ENCODE data around the gene HNRNPK. TPM values are rescaled to one million over a fixed set of nuclear protein-coding genes. Genes with fewer than 3 reads are reported as not detected.
A peak's percentile ranks its signal among the peaks of the same experiment; 100 is the strongest.

HNRNPK gene
- total RNA-seq, 1 experiment from 2014 or later, result 723 TPM

DNA sequence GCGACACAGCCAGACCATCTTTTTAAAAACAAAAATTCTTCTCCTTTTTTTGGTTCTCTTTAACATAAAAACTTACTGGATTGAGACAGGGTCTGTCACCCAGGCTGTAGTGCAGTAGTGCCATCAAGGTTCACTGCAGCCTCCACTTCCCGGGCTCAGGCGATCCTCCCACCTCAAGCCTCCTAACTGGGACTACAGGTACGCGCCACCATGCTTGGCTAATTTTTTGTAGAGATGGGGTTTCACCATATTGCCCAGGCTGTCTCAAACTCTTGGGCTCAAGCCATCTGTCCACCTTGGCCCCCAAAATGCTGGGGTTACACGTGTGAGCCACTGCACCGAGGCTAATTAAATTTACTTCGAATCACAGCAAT, 13.8 kb downstream of the HNRNPK start (continued):
- TF ChIP-seq, protein P1, sequence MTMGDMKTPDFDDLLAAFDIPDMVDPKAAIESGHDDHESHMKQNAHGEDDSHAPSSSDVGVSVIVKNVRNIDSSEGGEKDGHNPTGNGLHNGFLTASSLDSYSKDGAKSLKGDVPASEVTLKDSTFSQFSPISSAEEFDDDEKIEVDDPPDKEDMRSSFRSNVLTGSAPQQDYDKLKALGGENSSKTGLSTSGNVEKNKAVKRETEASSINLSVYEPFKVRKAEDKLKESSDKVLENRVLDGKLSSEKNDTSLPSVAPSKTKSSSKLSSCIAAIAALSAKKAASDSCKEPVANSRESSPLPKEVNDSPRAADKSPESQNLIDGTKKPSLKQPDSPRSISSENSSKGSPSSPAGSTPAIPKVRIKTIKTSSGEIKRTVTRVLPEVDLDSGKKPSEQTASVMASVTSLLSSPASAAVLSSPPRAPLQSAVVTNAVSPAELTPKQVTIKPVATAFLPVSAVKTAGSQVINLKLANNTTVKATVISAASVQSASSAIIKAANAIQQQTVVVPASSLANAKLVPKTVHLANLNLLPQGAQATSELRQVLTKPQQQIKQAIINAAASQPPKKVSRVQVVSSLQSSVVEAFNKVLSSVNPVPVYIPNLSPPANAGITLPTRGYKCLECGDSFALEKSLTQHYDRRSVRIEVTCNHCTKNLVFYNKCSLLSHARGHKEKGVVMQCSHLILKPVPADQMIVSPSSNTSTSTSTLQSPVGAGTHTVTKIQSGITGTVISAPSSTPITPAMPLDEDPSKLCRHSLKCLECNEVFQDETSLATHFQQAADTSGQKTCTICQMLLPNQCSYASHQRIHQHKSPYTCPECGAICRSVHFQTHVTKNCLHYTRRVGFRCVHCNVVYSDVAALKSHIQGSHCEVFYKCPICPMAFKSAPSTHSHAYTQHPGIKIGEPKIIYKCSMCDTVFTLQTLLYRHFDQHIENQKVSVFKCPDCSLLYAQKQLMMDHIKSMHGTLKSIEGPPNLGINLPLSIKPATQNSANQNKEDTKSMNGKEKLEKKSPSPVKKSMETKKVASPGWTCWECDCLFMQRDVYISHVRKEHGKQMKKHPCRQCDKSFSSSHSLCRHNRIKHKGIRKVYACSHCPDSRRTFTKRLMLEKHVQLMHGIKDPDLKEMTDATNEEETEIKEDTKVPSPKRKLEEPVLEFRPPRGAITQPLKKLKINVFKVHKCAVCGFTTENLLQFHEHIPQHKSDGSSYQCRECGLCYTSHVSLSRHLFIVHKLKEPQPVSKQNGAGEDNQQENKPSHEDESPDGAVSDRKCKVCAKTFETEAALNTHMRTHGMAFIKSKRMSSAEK (CRISPR knock-in tag; IDR thresholded peaks at IDR 0.05; ENCODE audit: borderline replicate concordance), result 0 out of 2 replicates have a peak, but pooled peaks have one; percentile 86
- TF ChIP-seq ETV6 (CRISPR knock-in tag; IDR thresholded peaks at IDR 0.05) (0 out of 2 replicates have a peak, but pooled peaks have one; percentile 20), GTF2I (CRISPR knock-in tag; conservative IDR thresholded peaks at IDR 0.05) (peak; percentile 22; the same call in 1 of the 2 replicates), TCF7 (CRISPR knock-in tag; IDR thresholded peaks at IDR 0.05; ENCODE audit: low read depth) (no peak), NR3C1 (CRISPR knock-in tag; conservative IDR thresholded peaks at IDR 0.05; ENCODE audit: low read depth) (no peak)
- TF ChIP-seq, protein P2, sequence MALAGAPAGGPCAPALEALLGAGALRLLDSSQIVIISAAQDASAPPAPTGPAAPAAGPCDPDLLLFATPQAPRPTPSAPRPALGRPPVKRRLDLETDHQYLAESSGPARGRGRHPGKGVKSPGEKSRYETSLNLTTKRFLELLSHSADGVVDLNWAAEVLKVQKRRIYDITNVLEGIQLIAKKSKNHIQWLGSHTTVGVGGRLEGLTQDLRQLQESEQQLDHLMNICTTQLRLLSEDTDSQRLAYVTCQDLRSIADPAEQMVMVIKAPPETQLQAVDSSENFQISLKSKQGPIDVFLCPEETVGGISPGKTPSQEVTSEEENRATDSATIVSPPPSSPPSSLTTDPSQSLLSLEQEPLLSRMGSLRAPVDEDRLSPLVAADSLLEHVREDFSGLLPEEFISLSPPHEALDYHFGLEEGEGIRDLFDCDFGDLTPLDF (CRISPR knock-in tag; IDR thresholded peaks at IDR 0.05), result no peak

DNA sequence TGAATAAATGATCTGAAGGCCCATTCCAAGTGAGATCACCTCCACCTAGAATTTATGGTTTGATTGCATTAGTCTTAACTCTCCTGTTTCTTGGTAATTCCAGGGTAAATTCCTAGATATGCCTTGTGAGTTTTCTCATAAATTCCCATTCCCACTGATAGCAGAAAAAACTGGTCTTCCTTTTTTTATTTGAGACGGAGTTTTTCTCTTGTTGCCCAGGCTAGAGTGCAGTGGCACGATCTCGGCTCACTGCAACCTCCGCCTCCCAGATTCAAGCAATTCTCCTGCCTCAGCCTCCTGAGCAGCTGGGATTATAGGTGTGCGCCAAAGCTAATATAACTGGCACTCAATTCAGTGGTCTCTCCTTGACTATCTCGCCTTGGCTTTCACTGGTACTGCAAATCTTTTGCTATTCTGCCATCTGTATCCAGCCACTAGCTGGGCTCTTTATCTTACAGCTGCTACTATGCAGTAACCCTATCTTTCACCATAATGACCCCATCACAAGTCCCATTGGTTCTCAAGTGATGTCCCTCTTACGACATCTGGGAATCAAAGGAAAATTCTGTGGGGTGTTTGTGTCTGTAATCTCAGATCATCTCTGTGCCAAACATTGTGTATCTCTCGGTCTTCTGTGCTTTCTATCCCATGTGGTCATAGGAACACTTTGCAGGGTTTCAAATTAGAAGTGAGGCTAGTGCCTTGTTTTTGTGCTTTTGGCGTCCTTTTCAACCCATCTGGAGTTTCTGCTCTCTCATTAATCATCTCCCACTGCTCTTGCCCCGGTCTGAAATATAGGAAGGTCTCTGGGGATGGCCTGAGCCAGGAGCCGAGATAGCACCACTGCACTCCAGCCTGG, 14.4 kb downstream of the HNRNPK start:
- Mint-ChIP-seq H3K4me3 (no peak overlapping the region), H3K9me3 (no peaks in the 10 kb centered on the region), H3K27me3 (ENCODE audit: low read depth) (no peaks in the 10 kb centered on the region), H3K27ac (peak overlapping the region; percentile 91), H3K4me1 (no peaks in the 10 kb centered on the region), H3K36me3 (peaks cover 35% of the 10 kb centered on the region)
- CTCF ChIA-PET, result no interaction called here
- POLR2A ChIA-PET, result interaction anchor here (0.7 to 2.2 kb wide), 2 partner anchors 9 to 15 kb away, joined by 3 to 15 read pairs; partner anchors contain the start of genes HNRNPK and RMI1
- ATAC-seq (peak; percentile 46), DNase-seq (ENCODE audit: low spot score) (no peak)
- TF ChIP-seq ZNF121 (CRISPR knock-in tag; IDR thresholded peaks at IDR 0.05) (no peak), E2F5 (CRISPR knock-in tag; IDR thresholded peaks at IDR 0.05) (no peak), ZNF671 (CRISPR knock-in tag; IDR thresholded peaks at IDR 0.05) (peak; percentile 86), TCF7 (CRISPR knock-in tag; IDR thresholded peaks at IDR 0.05; ENCODE audit: low read depth) (no peak), SP1 (CRISPR knock-in tag; conservative IDR thresholded peaks at IDR 0.05) (no peak), CDX4 (CRISPR knock-in tag; IDR thresholded peaks at IDR 0.05; ENCODE audit: borderline replicate concordance) (no peak), FOXK1 (CRISPR knock-in tag; IDR thresholded peaks at IDR 0.05) (no peak), MXD4 (CRISPR knock-in tag; IDR thresholded peaks at IDR 0.05; ENCODE audit: borderline replicate concordance) (no peak), FOXP1 (CRISPR knock-in tag; IDR thresholded peaks at IDR 0.05; ENCODE audit: borderline replicate concordance) (no peak), NR3C1 (CRISPR knock-in tag; conservative IDR thresholded peaks at IDR 0.05; ENCODE audit: low read depth) (no peak), NR1H2 (CRISPR knock-in tag; IDR thresholded peaks at IDR 0.05) (no peak), PRRX2 (CRISPR knock-in tag; IDR thresholded peaks at IDR 0.05) (peak; percentile 86), GABPB1 (CRISPR knock-in tag; IDR thresholded peaks at IDR 0.05) (no peak), ZNF512 (CRISPR knock-in tag; IDR thresholded peaks at IDR 0.05; ENCODE audit: borderline replicate concordance) (no peak), NFE2L1 (CRISPR knock-in tag; IDR thresholded peaks at IDR 0.05) (no peak)
- TF ChIP-seq, protein P3, sequence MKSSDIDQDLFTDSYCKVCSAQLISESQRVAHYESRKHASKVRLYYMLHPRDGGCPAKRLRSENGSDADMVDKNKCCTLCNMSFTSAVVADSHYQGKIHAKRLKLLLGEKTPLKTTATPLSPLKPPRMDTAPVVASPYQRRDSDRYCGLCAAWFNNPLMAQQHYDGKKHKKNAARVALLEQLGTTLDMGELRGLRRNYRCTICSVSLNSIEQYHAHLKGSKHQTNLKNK (CRISPR knock-in tag; IDR thresholded peaks at IDR 0.05), result peak; percentile 6; the same call in 1 of the 2 replicates
- TF ChIP-seq, protein P4, sequence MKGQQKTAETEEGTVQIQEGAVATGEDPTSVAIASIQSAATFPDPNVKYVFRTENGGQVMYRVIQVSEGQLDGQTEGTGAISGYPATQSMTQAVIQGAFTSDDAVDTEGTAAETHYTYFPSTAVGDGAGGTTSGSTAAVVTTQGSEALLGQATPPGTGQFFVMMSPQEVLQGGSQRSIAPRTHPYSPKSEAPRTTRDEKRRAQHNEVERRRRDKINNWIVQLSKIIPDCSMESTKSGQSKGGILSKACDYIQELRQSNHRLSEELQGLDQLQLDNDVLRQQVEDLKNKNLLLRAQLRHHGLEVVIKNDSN (CRISPR knock-in tag; IDR thresholded peaks at IDR 0.05), result no peak
- TF ChIP-seq, protein P5, sequence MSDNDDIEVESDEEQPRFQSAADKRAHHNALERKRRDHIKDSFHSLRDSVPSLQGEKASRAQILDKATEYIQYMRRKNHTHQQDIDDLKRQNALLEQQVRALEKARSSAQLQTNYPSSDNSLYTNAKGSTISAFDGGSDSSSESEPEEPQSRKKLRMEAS (CRISPR knock-in tag; IDR thresholded peaks at IDR 0.05), result no peak
- TF ChIP-seq, protein P6, sequence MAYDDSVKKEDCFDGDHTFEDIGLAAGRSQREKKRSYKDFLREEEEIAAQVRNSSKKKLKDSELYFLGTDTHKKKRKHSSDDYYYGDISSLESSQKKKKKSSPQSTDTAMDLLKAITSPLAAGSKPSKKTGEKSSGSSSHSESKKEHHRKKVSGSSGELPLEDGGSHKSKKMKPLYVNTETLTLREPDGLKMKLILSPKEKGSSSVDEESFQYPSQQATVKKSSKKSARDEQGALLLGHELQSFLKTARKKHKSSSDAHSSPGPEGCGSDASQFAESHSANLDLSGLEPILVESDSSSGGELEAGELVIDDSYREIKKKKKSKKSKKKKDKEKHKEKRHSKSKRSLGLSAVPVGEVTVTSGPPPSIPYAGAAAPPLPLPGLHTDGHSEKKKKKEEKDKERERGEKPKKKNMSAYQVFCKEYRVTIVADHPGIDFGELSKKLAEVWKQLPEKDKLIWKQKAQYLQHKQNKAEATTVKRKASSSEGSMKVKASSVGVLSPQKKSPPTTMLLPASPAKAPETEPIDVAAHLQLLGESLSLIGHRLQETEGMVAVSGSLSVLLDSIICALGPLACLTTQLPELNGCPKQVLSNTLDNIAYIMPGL (CRISPR knock-in tag; IDR thresholded peaks at IDR 0.05), result no peak
